CD4-positive, alpha-beta T cell (primary cell): ENCODE data around the gene C13orf46. TPM values are rescaled to one million over a fixed set of nuclear protein-coding genes. Genes with fewer than 3 reads are reported as not detected.

Experiments used
- ATAC-seq: fragments of 200-7000 bp; cut with Tn5 transposase; one replicate; pipeline ENCODE4 v1.10.0; 2022; ENCODE audit warnings: mild to moderate bottlenecking; ENCODE audit not compliant: poor library complexity
- CTCF ChIA-PET: fragments of 350-600 bp; sonication (Branson Sonifier 250); formaldehyde crosslinking; loops from one replicate; lab custom pipeline; 2021; ENCODE audit warnings: antibody characterized with exemption, inconsistent platforms; lab: Charles Lee
- POLR2A ChIA-PET: fragments of 350-600 bp; sonication (Branson Sonifier 250); formaldehyde crosslinking; loops from one replicate; lab custom pipeline; 2021; ENCODE audit warnings: antibody characterized with exemption, inconsistent platforms; lab: Charles Lee
- DNase-seq, 14 experiments: peaks; one replicate each; pipeline ENCODE4 v3.0.0-alpha.2; 2013 to 2020; ENCODE audit warnings: mixed read lengths in 2 of 14
- H3K27ac ChIP-seq, 2 donors: one replicate each; pipeline versions ENCODE4 v1.5.1 to v1.7.0; 2013; ENCODE audit warnings: low read length in 2 of 2, low read depth in 1 of 2, mild to moderate bottlenecking in 1 of 2
- H3K27me3 ChIP-seq, 2 experiments: 1 replicate in 1 of 2; 2 replicates in 1 of 2; pipeline versions ENCODE4 v1.6.1 to v1.7.0; 2013; ENCODE audit warnings: low read length in 2 of 2, control low read depth in 1 of 2, mild to moderate bottlenecking in 1 of 2, moderate library complexity in 1 of 2; ENCODE audit not compliant: insufficient read depth in 2 of 2, control insufficient read depth in 1 of 2
- H3K36me3 ChIP-seq: one replicate; pipeline ENCODE4 v1.6.1; 2013; ENCODE audit warnings: low read length, control low read depth; ENCODE audit not compliant: insufficient read depth
- H3K4me1 ChIP-seq: one replicate; pipeline ENCODE4 v1.6.1; 2013; ENCODE audit warnings: low read length, control low read depth; ENCODE audit not compliant: insufficient read depth
- H3K4me3 ChIP-seq: one replicate; pipeline ENCODE4 v1.5.1; 2013; ENCODE audit warnings: mild to moderate bottlenecking, low read length, moderate library complexity
- H3K9me3 ChIP-seq, 2 experiments: 1 replicate in 1 of 2; 2 replicates in 1 of 2; pipeline versions ENCODE4 v1.6.1 to v1.7.0; 2013; ENCODE audit warnings: low read length in 2 of 2, mild to moderate bottlenecking in 2 of 2, control low read depth in 1 of 2, moderate library complexity in 1 of 2; ENCODE audit not compliant: control insufficient read depth in 1 of 2, insufficient read depth in 1 of 2
- H3K27ac Mint-ChIP-seq: one replicate; pipeline ENCODE4 v1.8.0; 2020; ENCODE audit warnings: mixed read lengths
- H3K27me3 Mint-ChIP-seq: one replicate; pipeline ENCODE4 v1.8.0; 2021; ENCODE audit warnings: mixed read lengths
- H3K36me3 Mint-ChIP-seq: one replicate; pipeline ENCODE4 v1.8.0; 2021; ENCODE audit warnings: low read depth, mixed read lengths
- H3K4me1 Mint-ChIP-seq: one replicate; pipeline ENCODE4 v1.8.0; 2021; ENCODE audit warnings: low read depth, mixed read lengths
- H3K4me3 Mint-ChIP-seq: one replicate; pipeline ENCODE4 v1.8.0; 2020; ENCODE audit warnings: mild to moderate bottlenecking, mixed read lengths
- H3K9me3 Mint-ChIP-seq: one replicate; pipeline ENCODE4 v1.8.0; 2020; ENCODE audit warnings: mixed read lengths
- intact Hi-C, 2 experiments: fragments of 100-400 bp; cut with DNase I in 1 of 2; cut with micrococcal nuclease in 1 of 2; formaldehyde crosslinking; loops; one replicate each; pipeline versions ENCODE4 v1.15.1 to v1.9.0; 2023 to 2025; cut with DNase I, micrococcal nuclease
- total RNA-seq, 174 experiments: library from RNA in 2 of 174; stranded (reverse) in 2 of 174; gene quantifications; one replicate each; pipeline ENCODE4 v1.2.3 and lab custom pipeline; 2021 to 2026
- TF ChIP-seq, protein P1 (sequence below): fragments of 200-600 bp; IDR thresholded peaks from one replicate; pipeline ENCODE4 v1.8.0; 2022; ENCODE audit warnings: antibody characterized with exemption, mild to moderate bottlenecking

C13orf46 gene
- total RNA-seq, 2 experiments from 2014 or later, result 19.3 to 19.7 TPM

DNA sequence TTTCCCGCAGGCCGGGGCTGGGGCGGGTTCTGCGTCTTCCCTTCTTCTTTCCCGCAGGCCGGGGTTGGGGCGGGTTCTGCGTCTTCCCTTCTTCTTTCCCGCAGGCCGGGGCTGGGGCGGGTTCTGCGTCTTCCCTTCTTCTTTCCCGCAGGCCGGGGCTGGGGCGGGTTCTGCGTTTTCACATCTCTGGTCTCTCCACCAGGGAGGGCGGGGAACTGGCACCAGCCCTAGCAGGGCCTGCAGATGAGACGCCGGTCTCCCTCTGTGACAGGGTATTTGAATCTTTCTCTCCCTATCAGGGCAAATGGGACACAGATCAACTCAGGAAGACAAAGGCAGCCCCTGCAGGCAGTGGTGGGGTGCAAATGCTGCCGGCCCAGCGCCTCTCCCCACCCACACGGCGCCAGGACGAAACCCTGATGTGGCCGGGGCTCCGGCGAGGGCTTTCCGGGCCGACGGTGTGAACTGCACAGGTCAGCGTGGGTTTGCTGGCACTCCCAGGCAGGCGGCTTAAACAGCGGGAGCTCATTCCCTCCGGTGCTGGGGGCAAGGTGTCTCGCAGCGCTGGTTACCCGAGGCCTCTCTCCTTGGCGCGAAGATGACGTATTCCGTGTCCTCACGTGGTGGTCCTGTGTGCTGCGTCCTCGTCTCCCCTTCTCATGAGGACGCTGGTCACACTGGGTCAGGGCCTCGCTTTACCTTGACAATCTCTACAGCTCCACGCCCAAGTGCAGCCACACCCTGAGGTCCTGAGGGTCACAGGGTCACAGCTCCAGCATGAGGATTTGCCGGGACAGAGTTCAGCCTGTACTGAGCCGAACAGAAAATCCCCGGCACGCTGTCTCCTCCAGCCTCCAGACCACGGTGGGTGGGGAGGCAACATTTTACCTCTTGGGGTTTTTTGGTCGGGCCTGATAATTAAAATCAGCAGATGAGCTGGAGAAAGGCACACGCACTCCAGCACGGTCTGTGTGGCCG, 717 bp upstream of the C13orf46 start:
- H3K4me1 ChIP-seq, result no peaks in the 10 kb centered on the region
- H3K36me3 Mint-ChIP-seq, result peaks cover 65% of the 10 kb centered on the region
- ChIA-PET POLR2A (no interaction called here), CTCF (no interaction called here)
- H3K27me3 ChIP-seq, result no peaks in the 10 kb centered on the region
- no peaks in the 10 kb centered on the region for H3K27me3 Mint-ChIP-seq
- no peaks in the 10 kb centered on the region for H3K9me3 Mint-ChIP-seq
- H3K27ac ChIP-seq, result no peak overlapping the region
- no peak overlapping the region for H3K27ac Mint-ChIP-seq
- DNase-seq (no peak), ATAC-seq (no peak)
- TF ChIP-seq, protein P1, sequence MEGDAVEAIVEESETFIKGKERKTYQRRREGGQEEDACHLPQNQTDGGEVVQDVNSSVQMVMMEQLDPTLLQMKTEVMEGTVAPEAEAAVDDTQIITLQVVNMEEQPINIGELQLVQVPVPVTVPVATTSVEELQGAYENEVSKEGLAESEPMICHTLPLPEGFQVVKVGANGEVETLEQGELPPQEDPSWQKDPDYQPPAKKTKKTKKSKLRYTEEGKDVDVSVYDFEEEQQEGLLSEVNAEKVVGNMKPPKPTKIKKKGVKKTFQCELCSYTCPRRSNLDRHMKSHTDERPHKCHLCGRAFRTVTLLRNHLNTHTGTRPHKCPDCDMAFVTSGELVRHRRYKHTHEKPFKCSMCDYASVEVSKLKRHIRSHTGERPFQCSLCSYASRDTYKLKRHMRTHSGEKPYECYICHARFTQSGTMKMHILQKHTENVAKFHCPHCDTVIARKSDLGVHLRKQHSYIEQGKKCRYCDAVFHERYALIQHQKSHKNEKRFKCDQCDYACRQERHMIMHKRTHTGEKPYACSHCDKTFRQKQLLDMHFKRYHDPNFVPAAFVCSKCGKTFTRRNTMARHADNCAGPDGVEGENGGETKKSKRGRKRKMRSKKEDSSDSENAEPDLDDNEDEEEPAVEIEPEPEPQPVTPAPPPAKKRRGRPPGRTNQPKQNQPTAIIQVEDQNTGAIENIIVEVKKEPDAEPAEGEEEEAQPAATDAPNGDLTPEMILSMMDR, result no peak
- H3K36me3 ChIP-seq, result peaks cover 77% of the 10 kb centered on the region
- no peak overlapping the region for H3K4me3 Mint-ChIP-seq
- intact Hi-C loops, result no loop called here
- H3K9me3 ChIP-seq, result peaks cover 0 to 5% of the 10 kb centered on the region in 2 experiments
- H3K4me1 Mint-ChIP-seq, result no peaks in the 10 kb centered on the region
- no peak overlapping the region for H3K4me3 ChIP-seq

DNA sequence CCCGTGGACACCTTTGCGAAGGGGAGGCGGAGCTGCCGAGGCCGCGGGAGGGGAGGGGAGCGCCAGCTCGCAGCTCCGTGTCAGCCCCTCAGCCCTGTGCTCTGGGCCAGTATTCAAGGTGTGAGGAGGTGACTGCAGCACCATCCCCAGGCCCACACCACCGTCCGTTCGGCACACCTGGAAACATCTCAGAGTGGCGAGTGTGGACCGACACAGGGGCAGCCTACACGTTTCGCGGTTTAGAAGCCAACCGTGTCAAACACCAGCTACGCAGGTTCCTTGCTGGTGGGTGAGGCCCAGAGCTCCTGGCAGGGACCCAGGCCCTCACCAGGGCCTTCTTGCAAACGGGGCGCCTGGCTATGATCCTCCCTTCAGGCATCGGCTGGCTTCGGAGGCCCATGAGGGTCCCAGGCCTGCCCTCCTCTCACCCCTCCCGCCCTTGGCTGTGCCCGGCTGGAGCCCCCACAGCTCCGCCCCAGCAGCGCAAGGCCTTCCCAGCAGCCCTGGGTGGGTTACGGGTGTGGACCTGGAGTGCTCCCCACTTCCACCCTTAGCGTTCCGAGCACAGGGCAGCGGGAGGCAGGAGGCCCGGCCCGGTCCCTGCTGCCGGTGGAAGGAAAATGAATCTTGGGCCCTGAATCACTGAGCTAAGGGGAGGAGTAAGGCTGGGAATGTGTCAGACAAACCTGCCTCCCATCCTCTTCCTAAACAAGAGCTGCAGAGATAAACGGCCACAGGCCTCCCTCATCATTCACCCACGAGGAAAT, 1.2 kb downstream of the C13orf46 start:
- Mint-ChIP-seq H3K27ac (no peak overlapping the region), H3K27me3 (no peaks in the 10 kb centered on the region), H3K4me3 (no peak overlapping the region), H3K4me1 (no peaks in the 10 kb centered on the region), H3K9me3 (no peaks in the 10 kb centered on the region), H3K36me3 (peaks cover 51% of the 10 kb centered on the region)
- Histone ChIP-seq H3K9me3 (no peaks in the 10 kb centered on the region), H3K27me3 (no peaks in the 10 kb centered on the region), H3K4me3 (no peak overlapping the region), H3K4me1 (no peaks in the 10 kb centered on the region), H3K27ac (no peak overlapping the region), H3K36me3 (peaks cover 62% of the 10 kb centered on the region)
- CTCF ChIA-PET, result no interaction called here
- TF ChIP-seq, protein P1, result no peak
- DNase-seq (no peak), ATAC-seq (no peak)
- POLR2A ChIA-PET, result interaction anchor here (0.8 to 1.0 kb wide), 2 partner anchors 10 to 39 kb away, joined by 3 read pairs; no protein-coding TSS in a partner anchor
- intact Hi-C loops, result no loop called here

DNA sequence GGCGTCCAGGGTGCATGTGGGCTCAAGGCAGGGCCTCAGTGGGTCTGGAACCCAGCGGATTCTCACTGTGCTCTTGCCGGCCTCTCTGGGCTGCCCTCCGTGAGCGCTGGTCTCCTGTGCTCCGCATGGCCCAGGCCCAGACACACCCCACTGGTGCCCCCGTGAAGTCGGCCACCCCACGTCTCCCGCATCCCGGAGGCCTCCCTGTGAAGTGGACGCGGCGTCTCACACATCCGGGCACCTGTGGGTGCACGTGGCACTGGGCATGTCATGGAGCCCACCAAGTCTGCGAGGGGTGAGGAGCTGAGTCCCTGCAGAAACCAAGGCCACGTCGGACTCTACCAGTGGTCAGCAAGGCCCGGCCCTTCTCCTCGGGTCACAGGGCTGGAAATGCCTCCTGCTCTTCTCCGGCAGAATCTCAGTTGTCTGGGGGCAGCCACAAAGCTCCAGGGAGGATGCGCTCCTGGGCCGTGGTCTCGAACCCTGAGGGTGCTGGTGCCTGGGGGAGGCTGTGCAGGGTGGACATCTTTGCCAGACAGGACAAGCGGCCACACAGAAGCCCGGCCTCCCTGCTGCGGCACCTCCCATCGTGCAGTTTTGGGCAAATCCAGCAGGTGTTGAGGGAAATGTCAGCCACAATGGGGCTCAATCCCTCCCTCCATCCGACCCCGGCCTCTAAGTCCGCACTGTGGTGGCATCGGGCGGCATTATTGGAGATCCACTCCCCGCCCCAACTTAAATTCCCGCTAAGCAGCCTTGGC, 2.2 kb downstream of the C13orf46 start:
- Histone ChIP-seq H3K4me3 (no peak overlapping the region), H3K4me1 (no peaks in the 10 kb centered on the region), H3K9me3 (no peaks in the 10 kb centered on the region), H3K27me3 (no peaks in the 10 kb centered on the region), H3K27ac (no peak overlapping the region), H3K36me3 (peaks cover 55% of the 10 kb centered on the region)
- H3K36me3 Mint-ChIP-seq, result peaks cover 41% of the 10 kb centered on the region
- DNase-seq, result no peak
- H3K4me3 Mint-ChIP-seq, result no peak overlapping the region
- TF ChIP-seq, protein P1, result no peak
- H3K27ac Mint-ChIP-seq, result no peak overlapping the region
- intact Hi-C loops, result no loop called here
- H3K27me3 Mint-ChIP-seq, result no peaks in the 10 kb centered on the region
- ChIA-PET POLR2A (no interaction called here), CTCF (no interaction called here)
- H3K9me3 Mint-ChIP-seq, result no peaks in the 10 kb centered on the region
- no peaks in the 10 kb centered on the region for H3K4me1 Mint-ChIP-seq
- no peak for ATAC-seq
